C4-2B (cell line): ENCODE data around the gene TMEM131L.

Experiments used
- H3K27ac ChIP-seq: fragments of 450-650 bp; 2 replicates; pipeline ENCODE4 v1.5.1; 2017
- CTCF ChIP-seq: fragments of 450-650 bp; conservative IDR thresholded peaks from 2 replicates; pipeline ENCODE4 v1.5.1; 2017; ENCODE audit warnings: mild to moderate bottlenecking
- ZFX ChIP-seq: fragments of 450-650 bp; IDR thresholded peaks from 2 replicates; pipeline ENCODE4 v1.6.1; 2017

Gene TMEM131L

GRCh38 chr4:153521478-153521877 lies 55.3 kb downstream of the TMEM131L start:
- TF ChIP-seq ZFX = no peak
- TF ChIP-seq CTCF = no peak

GRCh38 chr4:153521999-153522801 lies 56.0 kb downstream of the TMEM131L start:
- no peak for TF ChIP-seq ZFX
- no peak for TF ChIP-seq CTCF
- H3K27ac ChIP-seq = no peak overlapping the region

More at GRCh38 chr4:153521478-153521877, 55.3 kb downstream of the TMEM131L start:
- no peak overlapping the region for H3K27ac ChIP-seq

GRCh38 chr4:153522802-153523094 lies 56.6 kb downstream of the TMEM131L start:
- H3K27ac ChIP-seq = no peak overlapping the region
- TF ChIP-seq ZFX = no peak
- TF ChIP-seq CTCF = no peak

- no peak overlapping the region for H3K27ac ChIP-seq
- TF ChIP-seq ZFX = no peak
- no peak for TF ChIP-seq CTCF
Observed at GRCh38 chr4:153523164-153523796, 57.1 kb downstream of the TMEM131L start.

GRCh38 chr4:153523941-153524386 lies 57.8 kb downstream of the TMEM131L start:
- TF ChIP-seq CTCF (no peak), ZFX (no peak)
- H3K27ac ChIP-seq = no peak overlapping the region

- H3K27ac ChIP-seq = no peak overlapping the region
- no peak for TF ChIP-seq CTCF
- TF ChIP-seq ZFX = no peak
Observed at GRCh38 chr4:153524682-153525081, 58.5 kb downstream of the TMEM131L start.

GRCh38 chr4:153527690-153528089 lies 61.5 kb downstream of the TMEM131L start:
- TF ChIP-seq CTCF (no peak), ZFX (no peak)
- H3K27ac ChIP-seq = no peak overlapping the region
